DOHH2 (cell line): ENCODE data around the gene AKIP1.

Experiments used
- CTCF ChIP-seq: fragments of 200-600 bp; sonication (generic); IDR thresholded peaks from one replicate; pipeline ENCODE4 v1.5.1; 2014; ENCODE audit warnings: antibody characterized with exemption, mild to moderate bottlenecking, low read depth, low read length; ENCODE audit not compliant: poor library complexity, severe bottlenecking
- EZH2phosphoT487 ChIP-seq: fragments of 200-600 bp; sonication (generic); IDR thresholded peaks from 2 replicates; pipeline ENCODE4 v1.6.1; 2017; ENCODE audit warnings: borderline replicate concordance, mild to moderate bottlenecking, antibody characterized with exemption, low read length, moderate library complexity, mixed read lengths

- no peak for TF ChIP-seq CTCF
- no peak for TF ChIP-seq EZH2phosphoT487
These were observed 11.8 kb upstream of the AKIP1 start for GRCh38 chr11:8899119-8899753.
